GM18507 (cell line): Measurements from ENCODE around the gene DCPS.
A peak's percentile ranks its signal among the peaks of the same experiment; 100 is the strongest.
"Not testable (repeated sequence)": the region's sequence is repeated elsewhere in the genome, so short reads cannot be mapped to it uniquely, and the experiment has no call there.

Experiments used
- DNase-seq: peaks from one replicate; pipeline ENCODE4 v3.0.0; 2011; ENCODE audit warnings: low read depth; ENCODE audit not compliant: insufficient read length; ENCODE audit errors: extremely low spot score
- FAIRE-seq: peaks from 2 replicates; lab custom pipeline; 2011; peaks lifted over from hg19 to GRCh38; lab: Jason Lieb, UNC

DCPS gene

DNA sequence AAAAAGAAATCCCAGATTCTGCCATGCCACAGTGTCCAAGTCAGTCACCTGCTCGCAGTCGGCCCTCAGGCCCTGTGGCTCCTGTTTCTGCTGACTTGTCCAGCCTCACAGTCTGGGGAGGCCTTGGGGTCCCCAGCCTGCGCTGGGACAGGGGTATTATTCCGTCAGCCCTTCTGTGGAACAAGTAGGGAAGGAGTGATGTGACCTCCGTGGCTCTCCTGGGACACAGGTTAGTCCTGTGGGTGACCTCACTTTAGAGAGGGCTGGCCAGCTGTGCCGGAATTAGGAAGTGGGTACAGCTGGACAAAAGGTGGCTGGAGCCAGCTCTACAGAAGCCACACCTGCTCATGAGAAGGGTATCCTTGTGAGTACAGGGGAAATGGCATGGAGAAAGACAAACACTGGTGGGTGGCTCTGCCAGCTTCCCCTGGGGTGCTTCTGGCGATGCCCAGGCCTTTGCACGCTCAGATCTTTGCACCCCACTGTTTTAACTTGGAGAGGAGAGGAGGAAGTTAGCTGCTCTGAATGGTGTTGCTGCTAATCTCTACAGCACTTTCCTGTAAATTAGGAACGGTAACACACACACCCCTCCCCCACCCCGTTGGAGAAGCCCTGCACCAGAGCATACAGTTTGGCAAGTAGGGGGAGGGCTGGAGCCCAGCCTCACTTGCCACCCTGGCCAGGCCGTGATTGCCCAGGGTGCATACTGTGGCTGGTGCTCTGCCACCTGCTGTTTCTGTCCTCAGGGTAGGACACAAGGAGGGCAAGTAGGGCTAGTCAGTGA lies 64.7 kb downstream of the DCPS start:
- DNase-seq, FAIRE-seq: not testable (repeated sequence)

DNA sequence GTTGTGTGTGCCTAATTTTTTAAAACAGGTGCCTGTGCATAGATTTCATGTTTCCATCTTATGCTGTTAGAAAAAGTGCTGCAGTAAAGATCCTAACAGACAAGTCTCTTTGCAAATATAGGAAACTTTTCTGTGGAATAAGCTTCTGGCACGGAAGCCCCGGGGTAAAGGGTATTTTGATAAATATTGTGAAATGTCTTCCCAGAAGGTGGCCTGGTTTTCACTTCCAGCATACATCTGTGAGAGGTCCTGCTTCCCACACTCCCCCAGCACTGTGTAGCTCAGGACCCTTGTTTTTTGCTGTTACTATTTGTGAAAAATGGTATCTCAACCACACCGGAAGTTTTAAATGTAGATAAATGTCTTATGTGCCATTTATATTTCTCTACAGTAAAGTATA lies 66.2 kb downstream of the DCPS start:
- no peak for DNase-seq
- no peak for FAIRE-seq

- FAIRE-seq, result no peak
- no peak for DNase-seq
These were observed 67.7 kb downstream of the DCPS start for GRCh38 chr11:126371595-126371994.

DNA sequence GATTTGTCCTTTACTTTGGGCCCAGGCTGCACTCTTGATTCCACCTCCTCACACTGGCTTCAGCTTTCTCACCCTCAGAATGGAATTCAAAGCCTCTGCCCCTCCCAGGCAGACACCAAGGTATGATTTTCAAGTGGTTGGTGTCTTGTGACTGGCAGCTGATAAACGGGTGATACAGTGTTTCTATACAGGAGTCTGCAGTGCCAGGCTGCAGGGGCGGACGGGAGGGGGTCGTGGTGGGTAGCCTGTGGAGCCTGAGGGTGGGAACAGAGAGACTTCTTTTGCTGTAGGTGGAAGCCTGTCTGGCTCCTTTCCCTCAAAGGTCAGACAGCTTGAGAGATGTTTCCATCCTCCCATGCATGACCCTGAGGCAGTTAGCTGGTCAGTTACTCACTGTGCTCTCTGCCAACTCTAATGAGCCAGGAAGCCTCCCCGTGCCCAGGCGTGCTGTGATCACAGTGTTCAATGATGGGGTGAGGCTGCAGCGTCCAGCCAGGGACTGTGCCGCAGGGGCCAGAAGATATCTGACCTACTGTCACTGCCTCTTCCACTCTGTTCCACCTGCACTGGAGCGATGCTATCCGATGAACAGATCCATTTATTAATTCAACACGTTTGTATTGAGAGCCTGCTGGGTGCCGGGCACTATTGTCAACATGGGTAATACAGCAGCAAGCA lies 69.7 kb downstream of the DCPS start:
- DNase-seq, FAIRE-seq: not testable (repeated sequence)

DNA sequence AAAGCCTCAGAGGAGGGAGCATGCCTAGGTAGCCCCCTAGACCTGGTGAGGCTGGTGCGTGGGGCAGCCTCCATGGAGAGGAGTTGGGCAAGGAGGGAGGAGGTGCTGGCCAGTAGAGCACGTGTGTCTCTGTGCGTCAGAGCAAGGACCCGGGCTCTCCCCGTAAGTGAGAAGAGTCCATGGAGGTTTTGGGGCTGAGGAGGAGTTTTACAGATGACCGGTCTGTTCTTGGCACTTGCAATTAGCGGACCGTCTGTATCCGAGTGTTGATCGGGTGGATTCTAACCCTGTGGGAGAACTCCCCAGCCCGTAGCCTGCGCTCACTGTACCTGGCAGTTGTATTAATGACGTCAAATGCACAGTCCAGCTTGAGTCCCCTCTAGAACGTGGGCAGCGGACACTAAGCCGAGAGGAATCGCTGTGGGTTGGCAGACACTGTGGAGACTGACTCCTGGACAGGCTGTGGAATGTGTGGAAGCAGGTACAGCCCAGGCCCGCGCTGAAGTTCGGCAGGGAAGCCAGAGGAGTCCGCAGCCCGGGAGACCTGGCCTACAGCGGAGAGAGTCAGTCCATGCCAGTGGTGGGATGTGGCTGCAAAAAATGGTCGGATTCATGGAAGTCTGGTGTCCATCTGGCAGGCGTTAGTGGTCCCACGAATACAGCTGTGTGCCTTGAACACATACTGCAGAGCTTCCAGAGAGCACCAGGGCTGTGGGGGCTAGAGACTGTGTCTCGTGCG lies 70.9 kb downstream of the DCPS start:
- DNase-seq, FAIRE-seq: not testable (repeated sequence)

DNA sequence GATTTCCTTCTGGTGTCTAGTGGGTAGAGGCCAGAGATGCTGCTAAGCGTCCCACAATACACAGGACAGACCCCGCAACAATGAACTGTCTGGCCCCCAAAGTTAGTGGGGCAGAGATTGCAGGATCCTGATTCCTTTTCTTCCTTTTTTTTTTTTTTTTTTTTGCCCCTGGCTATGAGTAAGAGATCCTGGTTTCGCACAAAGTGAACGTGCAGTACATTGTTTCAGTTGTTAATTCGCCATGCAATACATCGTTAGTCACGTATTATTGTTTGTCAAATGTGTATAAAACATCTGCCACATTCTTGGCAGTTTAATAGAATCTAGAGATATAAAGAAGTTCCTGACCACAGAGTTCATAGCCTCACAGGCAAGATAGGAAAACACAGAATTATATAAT lies 71.9 kb downstream of the DCPS start:
- FAIRE-seq (no peak), DNase-seq (no peak)

DNA sequence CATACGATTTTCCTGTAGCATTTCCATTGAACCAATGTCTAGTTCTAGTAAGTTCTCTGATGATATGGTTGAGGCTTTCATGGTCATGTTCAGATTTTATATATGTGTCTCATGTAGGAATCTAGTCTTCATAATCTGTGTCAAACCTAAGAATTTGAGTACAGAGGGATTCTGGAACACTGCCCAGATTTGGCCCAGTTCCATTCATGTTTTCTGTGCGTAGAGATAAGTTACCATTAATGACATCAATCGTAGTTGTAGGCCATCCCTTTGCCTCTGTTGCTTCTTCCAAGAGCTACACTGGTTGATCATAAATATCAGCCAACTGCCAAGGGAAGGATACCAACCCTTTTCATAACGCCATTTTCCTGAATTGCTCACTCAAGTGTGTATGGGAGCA lies 74.9 kb downstream of the DCPS start:
- FAIRE-seq, result no peak
- DNase-seq, result no peak

DNA sequence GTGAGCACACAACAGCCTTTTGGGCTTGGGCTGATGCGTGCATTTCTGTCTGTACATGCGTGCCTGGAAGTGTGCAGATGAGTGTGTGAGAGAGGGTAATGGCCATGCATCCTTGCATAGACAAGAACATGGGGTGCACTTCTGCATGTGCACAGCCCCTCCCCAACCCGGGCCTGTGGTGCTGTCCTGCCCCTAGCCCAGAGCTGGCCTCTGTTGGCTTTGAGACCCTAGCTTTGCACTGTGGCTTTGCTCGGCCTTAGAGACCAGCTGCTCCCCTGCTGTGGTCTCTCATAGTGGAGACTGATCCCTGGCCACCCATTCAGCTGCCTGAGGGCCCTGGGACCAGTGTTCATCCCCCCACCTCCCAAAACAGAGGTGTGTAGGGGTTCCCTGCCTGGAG lies 77.0 kb downstream of the DCPS start:
- FAIRE-seq (no peak), DNase-seq (no peak)

- not testable (repeated sequence) for FAIRE-seq, DNase-seq
These were observed 78.1 kb downstream of the DCPS start for GRCh38 chr11:126381960-126382359.

DNA sequence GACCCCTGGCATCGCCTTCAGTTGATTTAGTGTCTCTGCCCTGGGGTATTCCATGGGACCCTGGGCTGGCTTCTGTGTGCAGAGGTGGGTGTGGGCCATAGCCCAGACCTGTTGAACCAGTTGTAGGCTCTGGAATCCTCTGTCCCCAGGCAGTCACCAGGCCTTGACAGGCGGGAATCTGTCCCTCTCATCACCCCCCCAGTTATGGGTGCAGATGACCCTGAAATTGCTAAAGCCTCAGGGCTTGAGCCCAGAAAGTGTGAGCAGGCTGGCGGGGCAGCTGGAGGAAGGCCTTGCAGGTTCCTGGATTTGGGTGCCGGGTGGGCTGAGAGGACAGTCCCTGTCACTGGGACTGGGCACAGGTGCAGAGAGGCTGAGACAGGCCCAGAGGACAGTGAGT lies 78.8 kb downstream of the DCPS start:
- not testable (repeated sequence) for FAIRE-seq, DNase-seq

DNA sequence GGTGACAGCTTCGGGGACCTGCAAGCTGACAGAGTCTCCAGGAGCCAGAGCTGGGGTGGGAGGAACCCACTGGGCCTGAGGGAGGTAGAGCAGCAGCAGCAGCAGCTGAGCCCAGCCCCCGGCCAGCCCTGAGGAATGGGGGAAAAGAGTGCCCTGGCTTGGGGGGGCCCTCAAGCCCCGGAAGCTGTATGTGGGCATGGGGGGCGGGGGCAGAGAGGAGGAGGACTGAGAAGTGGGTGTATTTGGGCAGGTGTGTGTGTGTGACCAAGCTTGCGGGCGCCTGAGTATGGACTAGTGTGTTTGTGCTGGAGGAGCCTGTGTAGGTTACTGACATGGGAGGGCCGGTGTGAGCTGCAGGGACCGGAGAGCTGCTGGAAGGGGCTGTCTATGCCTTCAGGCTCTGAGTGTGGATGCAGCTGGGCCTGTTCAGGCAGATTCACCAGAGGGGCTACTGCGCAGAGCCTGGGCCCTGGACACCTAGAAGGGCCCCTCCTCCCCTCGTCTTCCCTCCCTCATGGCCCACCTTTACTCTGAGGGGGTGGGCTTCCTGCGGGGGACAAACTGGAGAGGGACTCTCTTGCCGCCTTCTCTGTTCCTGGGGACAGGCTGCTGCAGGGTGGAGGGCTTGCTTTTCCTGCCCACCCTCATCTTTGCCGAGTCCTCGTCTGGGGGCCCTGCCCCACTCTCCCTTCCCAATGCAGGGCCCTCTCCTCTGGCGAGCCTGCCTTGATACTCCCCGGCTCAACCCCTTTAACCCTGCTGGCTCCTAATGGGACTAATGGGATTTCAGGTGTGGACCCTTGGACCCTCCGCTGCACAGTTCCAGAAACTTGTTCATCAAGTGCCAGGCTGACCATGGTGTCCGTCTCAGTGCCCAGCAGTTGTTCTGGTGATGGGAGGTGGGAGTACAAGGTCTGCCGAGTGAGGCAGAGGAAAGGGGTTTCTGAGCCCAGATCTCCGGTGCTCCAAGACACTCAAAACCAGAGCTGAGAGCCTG lies 79.8 kb downstream of the DCPS start:
- FAIRE-seq (no peak), DNase-seq (no peak)

GRCh38 chr11:126384449-126385070 lies 80.7 kb downstream of the DCPS start:
- FAIRE-seq, result no peak
- no peak for DNase-seq

GRCh38 chr11:126385991-126386728 lies 82.3 kb downstream of the DCPS start:
- no peak for DNase-seq
- no peak for FAIRE-seq

DNA sequence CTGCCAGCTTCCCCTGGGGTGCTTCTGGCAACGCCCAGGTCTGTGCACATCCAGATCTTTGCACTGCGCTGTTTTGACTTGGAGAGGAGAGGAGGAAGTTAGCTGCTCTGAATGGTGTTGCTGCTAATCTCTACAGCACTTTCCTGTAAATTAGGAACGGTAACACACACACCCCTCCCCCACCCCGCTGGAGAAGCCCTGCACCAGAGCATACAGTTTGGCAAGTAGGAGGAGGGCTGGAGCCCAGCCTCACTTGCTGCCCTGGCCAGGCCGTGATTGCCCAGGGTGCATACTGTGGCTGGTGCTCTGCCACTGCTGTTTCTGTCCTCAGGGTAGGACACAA lies 82.8 kb downstream of the DCPS start:
- FAIRE-seq, result peak; percentile 56
- DNase-seq, result not testable (repeated sequence)

DNA sequence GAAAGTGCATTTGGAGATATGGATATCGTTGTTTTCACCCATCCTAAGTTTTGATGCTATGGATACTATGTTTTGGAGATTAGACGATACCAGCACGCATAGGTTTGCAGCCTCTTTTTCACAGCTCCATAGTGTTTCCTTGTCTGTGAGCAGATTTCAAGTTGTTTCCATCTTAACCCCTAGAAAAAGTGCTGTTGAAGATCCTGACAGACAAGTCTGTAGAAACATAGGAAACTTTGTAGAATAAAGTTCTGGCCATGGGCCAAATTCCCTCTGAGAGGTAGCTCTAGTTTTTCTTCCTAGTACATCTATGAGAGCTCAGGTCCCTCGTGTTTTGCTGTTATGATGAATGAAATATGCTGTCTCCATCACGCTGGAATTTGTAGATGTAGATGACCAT lies 84.0 kb downstream of the DCPS start:
- FAIRE-seq, result no peak
- no peak for DNase-seq

- no peak for FAIRE-seq
- DNase-seq, result no peak
These were observed 86.5 kb downstream of the DCPS start for GRCh38 chr11:126390272-126390867.

GRCh38 chr11:126391286-126391954 lies 87.6 kb downstream of the DCPS start:
- FAIRE-seq, result no peak
- no peak for DNase-seq
